HG02870 (cell line): ENCODE data around the gene KIF12.
"Not testable (repeated sequence)": the region's sequence is repeated elsewhere in the genome, so short reads cannot be mapped to it uniquely, and the experiment has no call there.

Experiments used
- ATAC-seq: cut with Tn5 transposase; IDR thresholded peaks from one replicate; pipeline ENCODE4 v1.9.1; 2021; ENCODE audit warnings: mild to moderate bottlenecking, moderate library complexity; ENCODE audit not compliant: unreplicated experiment

KIF12 gene

DNA sequence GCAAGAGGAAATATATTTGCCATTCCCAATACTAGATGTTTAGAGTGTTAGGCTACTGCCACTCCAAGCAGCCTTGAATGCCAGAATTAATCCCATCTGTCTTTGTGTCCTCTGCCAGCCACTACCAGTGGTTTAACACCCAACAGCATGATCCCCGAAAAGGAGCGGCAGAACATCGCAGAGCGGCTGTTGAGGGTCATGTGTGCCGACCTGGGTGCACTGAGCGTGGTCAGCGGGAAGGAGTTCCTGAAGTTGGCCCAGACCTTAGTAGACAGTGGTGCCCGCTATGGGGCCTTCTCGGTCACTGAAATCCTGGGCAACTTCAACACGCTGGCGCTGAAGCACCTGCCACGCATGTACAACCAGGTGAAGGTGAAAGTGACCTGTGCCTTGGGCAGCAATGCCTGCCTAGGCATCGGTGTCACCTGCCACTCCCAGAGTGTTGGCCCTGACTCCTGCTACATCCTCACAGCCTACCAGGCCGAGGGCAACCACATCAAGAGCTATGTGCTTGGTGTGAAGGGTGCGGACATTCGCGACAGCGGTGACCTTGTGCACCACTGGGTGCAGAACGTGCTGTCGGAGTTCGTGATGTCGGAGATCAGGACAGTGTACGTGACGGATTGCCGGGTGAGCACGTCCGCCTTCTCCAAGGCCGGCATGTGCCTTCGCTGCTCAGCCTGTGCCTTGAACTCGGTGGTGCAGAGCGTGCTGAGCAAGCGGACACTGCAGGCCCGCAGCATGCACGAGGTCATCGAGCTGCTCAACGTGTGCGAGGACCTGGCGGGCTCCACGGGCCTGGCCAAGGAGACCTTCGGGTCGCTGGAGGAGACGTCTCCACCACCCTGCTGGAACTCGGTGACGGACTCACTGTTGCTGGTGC, 50.3 kb downstream of the KIF12 start:
- no peak for ATAC-seq

DNA sequence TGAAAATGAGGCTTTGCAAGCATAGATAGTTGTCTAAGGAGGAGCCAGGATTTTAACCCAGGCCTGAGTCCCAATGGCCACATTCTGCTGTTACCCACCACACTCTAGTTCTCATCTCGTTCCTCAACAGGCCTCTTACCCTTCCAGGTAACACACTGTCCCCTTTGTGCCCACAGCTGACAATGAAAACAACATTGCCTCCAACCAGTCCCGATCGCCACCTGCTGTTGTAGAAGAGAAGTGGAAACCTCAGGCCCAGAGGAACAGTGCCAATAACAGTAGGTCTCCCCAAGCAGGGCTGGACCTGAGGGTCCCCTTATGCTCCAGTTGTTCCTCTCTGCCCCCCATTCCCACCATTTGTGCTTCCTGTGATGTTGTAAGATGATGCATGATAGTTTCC, 51.4 kb downstream of the KIF12 start:
- no peak for ATAC-seq

DNA sequence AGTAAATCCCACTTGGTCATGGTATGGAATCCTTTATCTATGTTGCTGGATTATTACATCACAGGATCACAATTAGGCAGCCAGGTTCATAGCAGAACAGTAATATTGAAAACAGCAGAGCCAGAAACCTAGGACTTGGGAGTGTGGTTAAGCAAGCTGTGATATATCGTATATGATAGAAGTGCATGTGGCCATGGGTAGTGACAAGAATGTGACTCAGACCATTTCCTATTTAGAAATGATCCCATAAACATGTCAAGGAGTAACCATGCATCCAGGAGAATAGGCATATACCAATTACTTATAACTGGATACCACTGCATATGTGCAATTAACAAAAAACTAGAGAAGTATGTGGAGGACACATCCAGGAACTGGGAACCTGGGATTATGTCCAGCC, 52.2 kb downstream of the KIF12 start:
- ATAC-seq = no peak

DNA sequence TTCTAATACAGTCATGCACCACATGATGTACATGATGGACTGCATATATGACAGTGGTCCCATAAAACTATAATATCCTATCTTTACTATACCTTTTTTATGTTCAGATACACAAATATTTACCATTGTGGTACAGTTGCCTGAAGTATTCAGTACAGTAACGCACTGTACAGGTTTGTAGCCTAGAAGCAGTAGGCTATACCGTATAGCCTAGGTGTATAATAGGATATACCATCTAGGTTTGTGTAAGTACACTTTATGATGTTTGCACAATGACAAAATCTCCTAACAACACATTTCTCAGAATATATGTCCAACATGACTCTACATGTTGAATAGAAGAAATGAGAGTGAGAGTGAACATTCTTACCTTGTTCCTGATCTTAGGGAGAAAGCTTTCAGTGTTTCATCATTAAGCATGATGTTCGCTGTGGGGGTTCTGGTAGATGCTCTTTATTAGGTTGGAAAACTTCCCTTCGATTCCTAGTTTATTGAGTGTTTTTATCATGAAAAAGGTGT, 52.8 kb downstream of the KIF12 start:
- ATAC-seq = no peak

DNA sequence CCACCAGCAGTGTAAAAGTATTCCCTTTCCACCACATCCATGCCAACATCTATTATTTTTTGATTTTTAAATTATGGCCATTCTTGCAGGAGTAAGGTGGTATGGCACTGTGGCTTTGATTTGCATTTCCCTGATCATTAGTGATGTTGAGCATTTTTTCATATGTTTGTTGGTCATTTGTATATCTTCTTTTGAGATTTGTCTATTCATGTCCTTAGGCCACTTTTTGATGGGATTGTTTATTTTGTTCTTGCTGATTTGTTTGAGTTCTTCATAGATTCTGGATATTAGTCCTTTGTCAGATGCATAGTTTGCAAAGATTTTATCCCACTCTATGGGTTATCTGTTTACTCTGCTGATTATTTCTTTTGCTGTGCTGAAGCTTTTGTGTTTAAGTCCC, 55.4 kb downstream of the KIF12 start:
- not testable (repeated sequence) for ATAC-seq
